Astrocyte (in vitro differentiated cells and primary cell): ENCODE measurements around the gene ATP6V0E1. TPM values are rescaled to one million over a fixed set of nuclear protein-coding genes. Genes with fewer than 3 reads are reported as not detected.

Source experiments
- DNase-seq: peaks from one replicate; pipeline ENCODE4 v3.0.0-alpha.2; 2010; ENCODE audit warnings: low read depth
- FAIRE-seq: peaks from 2 replicates; lab custom pipeline; 2011; peaks lifted over from hg19 to GRCh38; lab: Jason Lieb, UNC
- H2AFZ ChIP-seq: 2 replicates; pipeline ENCODE4 v1.6.0; 2012; ENCODE audit warnings: low read depth, low read length, inconsistent platforms
- H3K27ac ChIP-seq: 2 replicates; pipeline ENCODE4 v1.5.1; 2011; ENCODE audit warnings: low read depth, low read length, inconsistent platforms
- H3K27me3 ChIP-seq: 2 replicates; pipeline ENCODE4 v1.6.0; 2011; ENCODE audit warnings: low read length, inconsistent platforms; ENCODE audit not compliant: insufficient read depth
- H3K36me3 ChIP-seq: 2 replicates; pipeline ENCODE4 v1.5.1; 2011; ENCODE audit warnings: low read length, inconsistent platforms; ENCODE audit not compliant: insufficient read depth
- H3K4me1 ChIP-seq: 2 replicates; pipeline ENCODE4 v1.5.1; 2011; ENCODE audit warnings: low read length, inconsistent platforms; ENCODE audit not compliant: insufficient read depth
- H3K4me2 ChIP-seq: 2 replicates; pipeline ENCODE4 v1.6.0; 2012; ENCODE audit warnings: low read length, inconsistent platforms
- H3K4me3 ChIP-seq: 2 replicates; pipeline ENCODE4 v1.5.1; 2011; ENCODE audit warnings: low read depth, mild to moderate bottlenecking, low read length, inconsistent platforms; ENCODE audit not compliant: insufficient read depth
- H3K79me2 ChIP-seq: 2 replicates; pipeline ENCODE4 v1.6.0; 2012; ENCODE audit warnings: mild to moderate bottlenecking, low read length, inconsistent platforms; ENCODE audit not compliant: insufficient read depth
- H3K9ac ChIP-seq: 2 replicates; pipeline ENCODE4 v1.6.0; 2012; ENCODE audit warnings: mild to moderate bottlenecking, low read length, inconsistent platforms
- H3K9me3 ChIP-seq: 2 replicates; pipeline ENCODE4 v1.5.1; 2012; ENCODE audit warnings: low read depth, mild to moderate bottlenecking, low read length, inconsistent platforms; ENCODE audit not compliant: insufficient read depth
- H4K20me1 ChIP-seq: 2 replicates; pipeline ENCODE4 v1.6.0; 2012; ENCODE audit warnings: low read length, inconsistent platforms; ENCODE audit not compliant: insufficient read depth
- H3K27ac Mint-ChIP-seq: one replicate; pipeline ENCODE4 v1.8.0; 2021; ENCODE audit warnings: mild to moderate bottlenecking, mixed read lengths; ENCODE audit not compliant: unreplicated experiment
- H3K27me3 Mint-ChIP-seq: one replicate; pipeline ENCODE4 v1.8.0; 2021; ENCODE audit warnings: low read depth, mixed read lengths; ENCODE audit not compliant: unreplicated experiment
- H3K36me3 Mint-ChIP-seq: one replicate; pipeline ENCODE4 v1.8.0; 2021; ENCODE audit warnings: low read depth, mixed read lengths; ENCODE audit not compliant: unreplicated experiment
- H3K4me1 Mint-ChIP-seq: one replicate; pipeline ENCODE4 v1.8.0; 2021; ENCODE audit warnings: low read depth, mixed read lengths; ENCODE audit not compliant: unreplicated experiment
- H3K4me3 Mint-ChIP-seq: one replicate; pipeline ENCODE4 v1.8.0; 2021; ENCODE audit warnings: mild to moderate bottlenecking, moderate library complexity, mixed read lengths; ENCODE audit not compliant: unreplicated experiment
- H3K9me3 Mint-ChIP-seq: one replicate; pipeline ENCODE4 v1.8.0; 2021; ENCODE audit warnings: mild to moderate bottlenecking, mixed read lengths; ENCODE audit not compliant: unreplicated experiment
- EZH2 ChIP-seq: IDR thresholded peaks from 2 replicates; pipeline ENCODE4 v1.6.1; 2012; ENCODE audit warnings: mild to moderate bottlenecking, low read length, inconsistent platforms; ENCODE audit not compliant: insufficient read depth
- total RNA-seq: library from RNA; stranded (reverse); gene quantifications from 2 replicates; pipeline ENCODE4 v1.2.1, GENCODE V29; 2021
- TF ChIP-seq, protein P1 (sequence below): IDR thresholded peaks from 2 replicates; pipeline ENCODE4 v1.5.1; 2011; ENCODE audit warnings: low read depth, mild to moderate bottlenecking, inconsistent platforms, low read length, moderate library complexity; ENCODE audit not compliant: insufficient read depth

Gene ATP6V0E1
- total RNA-seq, 1 donor from 2014 or later, result 327 TPM

DNA sequence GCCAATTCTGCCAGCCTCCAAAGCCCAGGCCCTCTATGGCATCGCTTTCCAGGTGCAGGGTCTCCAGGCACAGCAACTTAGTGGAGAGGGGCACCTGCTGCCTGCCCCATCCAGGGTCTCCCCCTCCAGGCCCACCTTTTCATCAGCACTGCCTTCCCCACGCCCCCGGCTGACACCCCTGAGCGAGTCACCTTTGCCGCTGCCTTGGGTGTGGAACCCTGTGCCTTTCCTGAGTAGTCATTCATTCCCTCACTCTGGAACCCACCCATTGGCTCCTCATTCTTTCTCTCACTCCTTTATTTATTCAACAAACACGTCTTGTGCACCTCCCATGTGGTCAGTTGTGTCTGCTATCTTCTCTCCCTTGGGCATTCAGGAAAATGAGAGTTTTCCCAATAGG is 38.8 kb upstream of the ATP6V0E1 start:
- no peaks in the 10 kb centered on the region for H3K27me3 Mint-ChIP-seq
- no peaks in the 10 kb centered on the region for H4K20me1 ChIP-seq
- peak overlapping the region; percentile 96 for H3K27ac ChIP-seq
- H3K4me3 Mint-ChIP-seq, result no peak overlapping the region
- no peak overlapping the region for H3K27ac Mint-ChIP-seq
- no peaks in the 10 kb centered on the region for H3K9me3 ChIP-seq
- H3K4me2 ChIP-seq, result peak overlapping the region; percentile 5
- peak overlapping the region; percentile 50 for H3K9ac ChIP-seq
- H3K4me1 Mint-ChIP-seq, result peaks cover 25% of the 10 kb centered on the region
- no peaks in the 10 kb centered on the region for H3K9me3 Mint-ChIP-seq
- H3K79me2 ChIP-seq, result no peaks in the 10 kb centered on the region
- TF ChIP-seq EZH2, result no peak
- TF ChIP-seq, protein P1, sequence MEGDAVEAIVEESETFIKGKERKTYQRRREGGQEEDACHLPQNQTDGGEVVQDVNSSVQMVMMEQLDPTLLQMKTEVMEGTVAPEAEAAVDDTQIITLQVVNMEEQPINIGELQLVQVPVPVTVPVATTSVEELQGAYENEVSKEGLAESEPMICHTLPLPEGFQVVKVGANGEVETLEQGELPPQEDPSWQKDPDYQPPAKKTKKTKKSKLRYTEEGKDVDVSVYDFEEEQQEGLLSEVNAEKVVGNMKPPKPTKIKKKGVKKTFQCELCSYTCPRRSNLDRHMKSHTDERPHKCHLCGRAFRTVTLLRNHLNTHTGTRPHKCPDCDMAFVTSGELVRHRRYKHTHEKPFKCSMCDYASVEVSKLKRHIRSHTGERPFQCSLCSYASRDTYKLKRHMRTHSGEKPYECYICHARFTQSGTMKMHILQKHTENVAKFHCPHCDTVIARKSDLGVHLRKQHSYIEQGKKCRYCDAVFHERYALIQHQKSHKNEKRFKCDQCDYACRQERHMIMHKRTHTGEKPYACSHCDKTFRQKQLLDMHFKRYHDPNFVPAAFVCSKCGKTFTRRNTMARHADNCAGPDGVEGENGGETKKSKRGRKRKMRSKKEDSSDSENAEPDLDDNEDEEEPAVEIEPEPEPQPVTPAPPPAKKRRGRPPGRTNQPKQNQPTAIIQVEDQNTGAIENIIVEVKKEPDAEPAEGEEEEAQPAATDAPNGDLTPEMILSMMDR, result no peak
- no peak overlapping the region for H2AFZ ChIP-seq
- no peaks in the 10 kb centered on the region for H3K27me3 ChIP-seq
- peaks cover 5% of the 10 kb centered on the region for H3K36me3 Mint-ChIP-seq
- H3K4me3 ChIP-seq, result no peak overlapping the region
- no peak for FAIRE-seq
- no peak for DNase-seq
- H3K4me1 ChIP-seq, result peaks cover 40% of the 10 kb centered on the region
- H3K36me3 ChIP-seq, result no peaks in the 10 kb centered on the region

DNA sequence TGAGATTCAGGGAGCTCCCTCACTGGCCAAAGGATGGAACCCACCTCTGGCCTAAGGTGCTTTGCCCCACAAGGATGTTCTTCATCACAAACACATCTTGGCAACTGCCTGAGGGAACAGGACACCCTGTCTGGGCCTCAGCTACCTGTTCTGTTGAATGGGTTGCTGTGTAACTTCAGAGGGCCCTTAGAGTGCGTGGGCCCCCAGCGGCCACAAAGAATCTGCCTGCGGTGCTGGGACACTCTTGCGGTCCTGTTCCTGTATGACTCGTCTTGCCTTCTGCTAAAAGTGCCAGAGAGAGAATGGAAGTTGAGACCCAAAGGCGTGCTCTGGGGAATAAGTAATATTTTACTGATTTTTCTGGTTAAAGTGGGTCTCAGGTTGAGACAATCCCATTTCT is 38.4 kb upstream of the ATP6V0E1 start:
- Mint-ChIP-seq H3K27me3 (no peaks in the 10 kb centered on the region), H3K4me3 (no peak overlapping the region), H3K9me3 (no peaks in the 10 kb centered on the region), H3K36me3 (peaks cover 5% of the 10 kb centered on the region), H3K4me1 (peaks cover 25% of the 10 kb centered on the region), H3K27ac (no peak overlapping the region)
- Histone ChIP-seq H3K9me3 (no peaks in the 10 kb centered on the region), H3K27me3 (no peaks in the 10 kb centered on the region), H3K4me3 (no peak overlapping the region), H4K20me1 (no peaks in the 10 kb centered on the region), H3K4me1 (peaks cover 40% of the 10 kb centered on the region), H3K36me3 (no peaks in the 10 kb centered on the region), H3K9ac (peak overlapping the region; percentile 50), H3K79me2 (no peaks in the 10 kb centered on the region), H3K4me2 (peak overlapping the region; percentile 5), H2AFZ (no peak overlapping the region), H3K27ac (peak overlapping the region; percentile 96)
- TF ChIP-seq, protein P1, result no peak
- TF ChIP-seq EZH2, result no peak
- DNase-seq, result no peak
- no peak for FAIRE-seq

DNA sequence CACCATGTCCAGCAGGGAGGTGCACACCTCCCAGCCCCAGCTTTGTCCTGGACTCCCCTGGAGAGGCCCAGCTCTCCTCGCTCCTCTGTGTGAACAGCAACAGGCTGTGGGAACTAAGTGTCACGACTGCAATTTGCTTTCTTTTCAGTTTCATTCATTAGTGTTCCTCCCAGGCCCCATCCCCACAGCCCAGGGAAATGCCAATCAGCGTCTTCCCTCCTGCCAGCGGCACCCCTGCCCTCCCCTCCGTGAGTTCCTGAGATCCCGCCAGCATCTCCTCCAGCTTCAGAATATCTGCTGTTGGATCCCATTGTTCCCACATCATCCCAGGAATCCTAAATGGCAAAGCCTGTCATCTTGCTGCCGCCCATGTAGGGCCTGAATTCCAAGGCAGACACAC is 37.4 kb upstream of the ATP6V0E1 start:
- Histone ChIP-seq H3K9ac (no peak overlapping the region), H3K27ac (peak overlapping the region; percentile 5), H4K20me1 (no peaks in the 10 kb centered on the region), H2AFZ (no peak overlapping the region), H3K4me2 (no peak overlapping the region), H3K4me3 (no peak overlapping the region), H3K9me3 (no peaks in the 10 kb centered on the region), H3K4me1 (peaks cover 40% of the 10 kb centered on the region), H3K27me3 (no peaks in the 10 kb centered on the region), H3K36me3 (no peaks in the 10 kb centered on the region), H3K79me2 (no peaks in the 10 kb centered on the region)
- FAIRE-seq (no peak), DNase-seq (no peak)
- Mint-ChIP-seq H3K4me3 (no peak overlapping the region), H3K27ac (no peak overlapping the region), H3K4me1 (peaks cover 25% of the 10 kb centered on the region), H3K9me3 (no peaks in the 10 kb centered on the region), H3K36me3 (peaks cover 5% of the 10 kb centered on the region), H3K27me3 (no peaks in the 10 kb centered on the region)
- TF ChIP-seq, protein P1, result no peak
- no peak for TF ChIP-seq EZH2
